Cardiac septum (tissue), 1 donor: ENCODE data around the gene JUP. TPM values are rescaled to one million over a fixed set of nuclear protein-coding genes. Genes with fewer than 3 reads are reported as not detected.

Experiments used
- DNase-seq: peaks from one replicate; pipeline ENCODE4 v3.0.0-alpha.2; 2020; ENCODE audit warnings: low spot score
- intact Hi-C: fragments of 100-400 bp; cut with DNase I; formaldehyde crosslinking; loops from one replicate; pipeline ENCODE4 v1.14.0; 2022
- total RNA-seq: library from RNA; stranded (reverse); fragmentation: NEBNext Ultra II Directional; extraction: Animal tissue kit (Norgen Biotek cat#: 25700); gene quantifications from one replicate; pipeline ENCODE4 v1.2.1, GENCODE V29; 2021
- donor health status: DM: no; HTN: no; CAD: no.

Gene JUP
- total RNA-seq, 1 donor from 2014 or later: 150 TPM

- intact Hi-C loops: no loop called here
Measured at GRCh38 chr17:41767324-41768042, 19.0 kb downstream of the JUP start.

GRCh38 chr17:41766135-41766534 is 20.4 kb downstream of the JUP start:
- intact Hi-C loops: no loop called here

More at GRCh38 chr17:41767324-41768042, 19.0 kb downstream of the JUP start:
- DNase-seq: no peak

GRCh38 chr17:41763327-41763726 is 23.2 kb downstream of the JUP start:
- intact Hi-C loops: no loop called here
- DNase-seq: no peak

More at GRCh38 chr17:41766135-41766534, 20.4 kb downstream of the JUP start:
- DNase-seq: no peak

- intact Hi-C loops: no loop called here
- DNase-seq: no peak
Measured at GRCh38 chr17:41762841-41763240, 23.7 kb downstream of the JUP start.

GRCh38 chr17:41762391-41762790 is 24.1 kb downstream of the JUP start:
- no peak for DNase-seq
- intact Hi-C loops: no loop called here

GRCh38 chr17:41760878-41761277 is 25.6 kb downstream of the JUP start:
- DNase-seq: no peak
- intact Hi-C loops: no loop called here

- DNase-seq: no peak
- intact Hi-C loops: no loop called here
Measured at GRCh38 chr17:41758601-41759000, 27.9 kb downstream of the JUP start.

GRCh38 chr17:41754066-41754465 is 32.4 kb downstream of the JUP start:
- no peak for DNase-seq
- intact Hi-C loops: no loop called here

- intact Hi-C loops: no loop called here
- DNase-seq: no peak
Measured at GRCh38 chr17:41751288-41751687, 35.2 kb downstream of the JUP start.

- intact Hi-C loops: no loop called here
- no peak for DNase-seq
Measured at GRCh38 chr17:41750862-41751261, 35.6 kb downstream of the JUP start.

- DNase-seq: no peak
- intact Hi-C loops: no loop called here
Measured at GRCh38 chr17:41748275-41748674, 38.2 kb downstream of the JUP start.

GRCh38 chr17:41741709-41742108 is 44.8 kb downstream of the JUP start:
- DNase-seq: no peak
- intact Hi-C loops: no loop called here

GRCh38 chr17:41740506-41740905 is 46.0 kb downstream of the JUP start:
- intact Hi-C loops: no loop called here
- DNase-seq: no peak

- no peak for DNase-seq
- intact Hi-C loops: loop anchor here (10.0 kb wide), 1 partner anchor 135 kb away; no protein-coding TSS in a partner anchor
Measured at GRCh38 chr17:41739661-41740352, 46.7 kb downstream of the JUP start.

- no peak for DNase-seq
- intact Hi-C loops: loop anchor here (10.0 kb wide), 1 partner anchor 136 kb away; no protein-coding TSS in a partner anchor
Measured at GRCh38 chr17:41738801-41739112, 47.8 kb downstream of the JUP start.

GRCh38 chr17:41738077-41738800 is 48.3 kb downstream of the JUP start:
- intact Hi-C loops: loop anchor here (10.0 kb wide), 1 partner anchor 137 kb away; no protein-coding TSS in a partner anchor
- peak; percentile 92 for DNase-seq

- no peak for DNase-seq
- intact Hi-C loops: loop anchor here (1.0 to 10.0 kb wide), 2 partner anchors 64 to 137 kb away; no protein-coding TSS in a partner anchor
Measured at GRCh38 chr17:41737680-41738023, 48.9 kb downstream of the JUP start.

- DNase-seq: no peak
- intact Hi-C loops: loop anchor here (1.0 to 10.0 kb wide), 2 partner anchors 64 to 138 kb away; no protein-coding TSS in a partner anchor
Measured at GRCh38 chr17:41736983-41737679, 49.4 kb downstream of the JUP start.

GRCh38 chr17:41735744-41736143 is 50.8 kb downstream of the JUP start:
- intact Hi-C loops: loop anchor here (10.0 kb wide), 1 partner anchor 139 kb away; no protein-coding TSS in a partner anchor
- DNase-seq: no peak

- no peak for DNase-seq
- intact Hi-C loops: loop anchor here (10.0 kb wide), 1 partner anchor 140 kb away; no protein-coding TSS in a partner anchor
Measured at GRCh38 chr17:41734949-41735313, 51.6 kb downstream of the JUP start.
